Astrocyte (in vitro differentiated cells and primary cell): ENCODE measurements around the gene TTC7B. TPM values are rescaled to one million over a fixed set of nuclear protein-coding genes. Genes with fewer than 3 reads are reported as not detected.

Experiments used
- DNase-seq: peaks from one replicate; pipeline ENCODE4 v3.0.0-alpha.2; 2010; ENCODE audit warnings: low read depth
- FAIRE-seq: peaks from 2 replicates; lab custom pipeline; 2011; peaks lifted over from hg19 to GRCh38; lab: Jason Lieb, UNC
- H2AFZ ChIP-seq: 2 replicates; pipeline ENCODE4 v1.6.0; 2012; ENCODE audit warnings: low read depth, low read length, inconsistent platforms
- H3K27ac ChIP-seq: 2 replicates; pipeline ENCODE4 v1.5.1; 2011; ENCODE audit warnings: low read depth, low read length, inconsistent platforms
- H3K27me3 ChIP-seq: 2 replicates; pipeline ENCODE4 v1.6.0; 2011; ENCODE audit warnings: low read length, inconsistent platforms; ENCODE audit not compliant: insufficient read depth
- H3K36me3 ChIP-seq: 2 replicates; pipeline ENCODE4 v1.5.1; 2011; ENCODE audit warnings: low read length, inconsistent platforms; ENCODE audit not compliant: insufficient read depth
- H3K4me1 ChIP-seq: 2 replicates; pipeline ENCODE4 v1.5.1; 2011; ENCODE audit warnings: low read length, inconsistent platforms; ENCODE audit not compliant: insufficient read depth
- H3K4me2 ChIP-seq: 2 replicates; pipeline ENCODE4 v1.6.0; 2012; ENCODE audit warnings: low read length, inconsistent platforms
- H3K4me3 ChIP-seq: 2 replicates; pipeline ENCODE4 v1.5.1; 2011; ENCODE audit warnings: low read depth, mild to moderate bottlenecking, low read length, inconsistent platforms; ENCODE audit not compliant: insufficient read depth
- H3K79me2 ChIP-seq: 2 replicates; pipeline ENCODE4 v1.6.0; 2012; ENCODE audit warnings: mild to moderate bottlenecking, low read length, inconsistent platforms; ENCODE audit not compliant: insufficient read depth
- H3K9ac ChIP-seq: 2 replicates; pipeline ENCODE4 v1.6.0; 2012; ENCODE audit warnings: mild to moderate bottlenecking, low read length, inconsistent platforms
- H3K9me3 ChIP-seq: 2 replicates; pipeline ENCODE4 v1.5.1; 2012; ENCODE audit warnings: low read depth, mild to moderate bottlenecking, low read length, inconsistent platforms; ENCODE audit not compliant: insufficient read depth
- H4K20me1 ChIP-seq: 2 replicates; pipeline ENCODE4 v1.6.0; 2012; ENCODE audit warnings: low read length, inconsistent platforms; ENCODE audit not compliant: insufficient read depth
- H3K27ac Mint-ChIP-seq: one replicate; pipeline ENCODE4 v1.8.0; 2021; ENCODE audit warnings: mild to moderate bottlenecking, mixed read lengths; ENCODE audit not compliant: unreplicated experiment
- H3K27me3 Mint-ChIP-seq: one replicate; pipeline ENCODE4 v1.8.0; 2021; ENCODE audit warnings: low read depth, mixed read lengths; ENCODE audit not compliant: unreplicated experiment
- H3K36me3 Mint-ChIP-seq: one replicate; pipeline ENCODE4 v1.8.0; 2021; ENCODE audit warnings: low read depth, mixed read lengths; ENCODE audit not compliant: unreplicated experiment
- H3K4me1 Mint-ChIP-seq: one replicate; pipeline ENCODE4 v1.8.0; 2021; ENCODE audit warnings: low read depth, mixed read lengths; ENCODE audit not compliant: unreplicated experiment
- H3K4me3 Mint-ChIP-seq: one replicate; pipeline ENCODE4 v1.8.0; 2021; ENCODE audit warnings: mild to moderate bottlenecking, moderate library complexity, mixed read lengths; ENCODE audit not compliant: unreplicated experiment
- H3K9me3 Mint-ChIP-seq: one replicate; pipeline ENCODE4 v1.8.0; 2021; ENCODE audit warnings: mild to moderate bottlenecking, mixed read lengths; ENCODE audit not compliant: unreplicated experiment
- EZH2 ChIP-seq: IDR thresholded peaks from 2 replicates; pipeline ENCODE4 v1.6.1; 2012; ENCODE audit warnings: mild to moderate bottlenecking, low read length, inconsistent platforms; ENCODE audit not compliant: insufficient read depth
- total RNA-seq: library from RNA; stranded (reverse); gene quantifications from 2 replicates; pipeline ENCODE4 v1.2.1, GENCODE V29; 2021
- TF ChIP-seq, protein P1 (sequence below): IDR thresholded peaks from 2 replicates; pipeline ENCODE4 v1.5.1; 2011; ENCODE audit warnings: low read depth, mild to moderate bottlenecking, inconsistent platforms, low read length, moderate library complexity; ENCODE audit not compliant: insufficient read depth

Gene TTC7B
- total RNA-seq, 1 donor from 2014 or later, result 42.1 TPM

DNA sequence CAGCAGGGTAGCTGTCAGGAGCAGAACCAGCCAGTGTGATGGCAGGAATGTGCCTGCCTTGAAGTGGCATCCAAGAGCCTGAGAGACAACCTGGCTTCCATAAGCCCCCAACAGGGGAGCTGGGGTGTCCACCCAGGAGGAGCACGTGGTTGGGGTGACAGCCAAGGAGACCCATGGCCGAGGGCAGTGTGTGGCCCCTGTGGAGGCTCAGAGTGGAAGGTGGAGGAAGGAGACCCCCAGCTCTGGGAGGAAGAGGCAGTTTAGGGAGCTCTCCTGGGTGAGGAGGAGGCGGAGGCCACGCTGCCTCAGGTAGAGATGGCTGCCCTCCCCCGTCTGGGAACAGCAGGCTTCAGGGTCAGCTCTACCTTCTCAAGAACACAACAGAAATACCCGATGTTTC lies 272.4 kb downstream of the TTC7B start:
- Histone ChIP-seq H3K27ac (no peak overlapping the region), H2AFZ (no peak overlapping the region), H4K20me1 (no peaks in the 10 kb centered on the region), H3K27me3 (no peaks in the 10 kb centered on the region), H3K9me3 (no peaks in the 10 kb centered on the region), H3K4me1 (no peaks in the 10 kb centered on the region), H3K36me3 (no peaks in the 10 kb centered on the region), H3K4me2 (no peak overlapping the region), H3K4me3 (no peak overlapping the region), H3K79me2 (no peaks in the 10 kb centered on the region), H3K9ac (no peak overlapping the region)
- Mint-ChIP-seq H3K27me3 (peaks cover 11% of the 10 kb centered on the region), H3K9me3 (no peaks in the 10 kb centered on the region), H3K27ac (no peak overlapping the region), H3K4me1 (no peaks in the 10 kb centered on the region), H3K36me3 (peaks cover 3% of the 10 kb centered on the region), H3K4me3 (no peak overlapping the region)
- DNase-seq, result no peak
- no peak for TF ChIP-seq EZH2
- TF ChIP-seq, protein P1, sequence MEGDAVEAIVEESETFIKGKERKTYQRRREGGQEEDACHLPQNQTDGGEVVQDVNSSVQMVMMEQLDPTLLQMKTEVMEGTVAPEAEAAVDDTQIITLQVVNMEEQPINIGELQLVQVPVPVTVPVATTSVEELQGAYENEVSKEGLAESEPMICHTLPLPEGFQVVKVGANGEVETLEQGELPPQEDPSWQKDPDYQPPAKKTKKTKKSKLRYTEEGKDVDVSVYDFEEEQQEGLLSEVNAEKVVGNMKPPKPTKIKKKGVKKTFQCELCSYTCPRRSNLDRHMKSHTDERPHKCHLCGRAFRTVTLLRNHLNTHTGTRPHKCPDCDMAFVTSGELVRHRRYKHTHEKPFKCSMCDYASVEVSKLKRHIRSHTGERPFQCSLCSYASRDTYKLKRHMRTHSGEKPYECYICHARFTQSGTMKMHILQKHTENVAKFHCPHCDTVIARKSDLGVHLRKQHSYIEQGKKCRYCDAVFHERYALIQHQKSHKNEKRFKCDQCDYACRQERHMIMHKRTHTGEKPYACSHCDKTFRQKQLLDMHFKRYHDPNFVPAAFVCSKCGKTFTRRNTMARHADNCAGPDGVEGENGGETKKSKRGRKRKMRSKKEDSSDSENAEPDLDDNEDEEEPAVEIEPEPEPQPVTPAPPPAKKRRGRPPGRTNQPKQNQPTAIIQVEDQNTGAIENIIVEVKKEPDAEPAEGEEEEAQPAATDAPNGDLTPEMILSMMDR, result no peak
- no peak for FAIRE-seq

DNA sequence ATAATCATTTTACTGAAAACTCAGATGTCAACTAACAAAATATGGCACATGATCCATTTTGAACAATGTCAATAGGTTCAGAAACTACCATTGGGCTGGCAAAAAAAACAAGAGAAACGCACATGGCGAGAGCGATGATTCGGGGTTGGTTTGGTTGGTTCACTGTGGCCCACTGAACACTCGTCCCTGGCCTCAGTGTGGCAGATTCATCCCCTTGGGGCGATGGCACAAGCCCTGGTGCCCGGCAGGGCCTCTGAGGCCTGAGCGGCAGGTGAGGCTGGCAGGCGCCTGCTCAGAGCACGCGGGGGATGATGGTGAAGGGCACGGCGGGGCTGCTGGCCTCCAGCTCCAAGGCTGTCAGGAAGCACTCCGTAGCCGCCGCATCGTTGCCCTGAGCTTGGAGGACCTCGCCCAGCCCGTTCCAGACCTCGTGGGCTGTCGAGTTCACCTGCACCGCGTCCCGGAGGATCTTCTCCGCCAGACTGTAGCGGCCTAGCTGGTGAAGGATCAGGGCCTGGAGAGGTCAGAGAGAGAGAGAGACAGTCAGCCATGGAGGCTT lies 275.1 kb downstream of the TTC7B start:
- no peak overlapping the region for H3K27ac Mint-ChIP-seq

DNA sequence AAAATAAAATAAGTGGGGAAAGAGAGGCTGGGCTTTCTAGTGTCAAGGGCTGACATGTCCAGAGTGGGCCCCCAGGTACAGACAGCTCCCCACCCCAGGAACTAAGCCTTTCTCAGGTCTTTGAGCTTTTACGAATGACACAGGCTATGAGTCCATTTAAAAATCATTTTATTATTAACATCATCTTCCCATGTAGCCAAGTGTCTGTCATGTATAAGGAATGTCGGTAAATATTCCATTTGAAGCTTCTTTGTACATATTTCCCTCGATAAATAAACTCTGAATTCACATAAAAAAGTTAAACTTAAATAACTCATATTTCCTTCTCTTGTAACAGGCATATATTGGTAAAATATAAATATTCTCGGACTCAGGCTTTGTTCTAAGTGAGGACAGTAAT lies 275.8 kb downstream of the TTC7B start:
- Histone ChIP-seq H4K20me1 (no peaks in the 10 kb centered on the region), H3K79me2 (no peaks in the 10 kb centered on the region), H3K27me3 (no peaks in the 10 kb centered on the region), H3K4me2 (no peak overlapping the region), H3K4me1 (no peaks in the 10 kb centered on the region), H3K36me3 (no peaks in the 10 kb centered on the region), H3K9ac (no peak overlapping the region), H3K4me3 (no peak overlapping the region), H3K9me3 (no peaks in the 10 kb centered on the region), H2AFZ (no peak overlapping the region), H3K27ac (no peak overlapping the region)
- H3K36me3 Mint-ChIP-seq, result peaks cover 15% of the 10 kb centered on the region
- DNase-seq (no peak), FAIRE-seq (no peak)
- H3K27ac Mint-ChIP-seq, result no peak overlapping the region
- H3K27me3 Mint-ChIP-seq, result peaks cover 31% of the 10 kb centered on the region
- no peaks in the 10 kb centered on the region for H3K9me3 Mint-ChIP-seq
- no peak overlapping the region for H3K4me3 Mint-ChIP-seq
- peaks cover 1% of the 10 kb centered on the region for H3K4me1 Mint-ChIP-seq
- TF ChIP-seq EZH2, result no peak
- TF ChIP-seq, protein P1, result no peak

More for the DNA sequence above, 275.1 kb downstream of the TTC7B start:
- H4K20me1 ChIP-seq, result no peaks in the 10 kb centered on the region
- H3K79me2 ChIP-seq, result no peaks in the 10 kb centered on the region
- no peak for FAIRE-seq
- no peak overlapping the region for H3K4me2 ChIP-seq
- H3K4me1 Mint-ChIP-seq, result no peaks in the 10 kb centered on the region
- peaks cover 24% of the 10 kb centered on the region for H3K27me3 Mint-ChIP-seq
- H3K9ac ChIP-seq, result no peak overlapping the region
- no peaks in the 10 kb centered on the region for H3K36me3 ChIP-seq
- TF ChIP-seq, protein P1, result no peak
- no peak for TF ChIP-seq EZH2
- peaks cover 13% of the 10 kb centered on the region for H3K36me3 Mint-ChIP-seq
- no peaks in the 10 kb centered on the region for H3K27me3 ChIP-seq
- H3K27ac ChIP-seq, result no peak overlapping the region
- no peaks in the 10 kb centered on the region for H3K9me3 ChIP-seq
- no peaks in the 10 kb centered on the region for H3K4me1 ChIP-seq
- no peak overlapping the region for H3K4me3 ChIP-seq
- H2AFZ ChIP-seq, result no peak overlapping the region
- no peak for DNase-seq
- no peaks in the 10 kb centered on the region for H3K9me3 Mint-ChIP-seq
- no peak overlapping the region for H3K4me3 Mint-ChIP-seq
